ENCODE data around the gene LRRC46. TPM values are rescaled to one million over a fixed set of nuclear protein-coding genes. Genes with fewer than 3 reads are reported as not detected.

LRRC46 gene
- total and polyA plus RNA-seq, 2 of the 13 experiments (the other 11 are each of a cell fraction or from before 2014, with no cell fraction given), result 0.09 TPM

GRCh38 chr17:47850692-47851573, 19.5 kb downstream of the LRRC46 start, which contains the start of gene SP6 (continued):
- peak; percentile 67 for TF ChIP-seq MAX (IDR thresholded peaks at IDR 0.05)
- peak; percentile 29; the same call in 1 of the 2 replicates for TF ChIP-seq ZBTB33 (CRISPR knock-in tag; IDR thresholded peaks at IDR 0.05)
- TF ChIP-seq ZNF576 (CRISPR knock-in tag; IDR thresholded peaks at IDR 0.05), result no peak
- no peak; the same call in none of the 2 replicates for TF ChIP-seq ZFP82 (CRISPR knock-in tag; IDR thresholded peaks at IDR 0.05; ENCODE audit: borderline replicate concordance)
- 0 out of 2 replicates have a peak, but pooled peaks have one; percentile 38 for TF ChIP-seq SP140L (CRISPR knock-in tag; IDR thresholded peaks at IDR 0.05; ENCODE audit: borderline replicate concordance)
- TF ChIP-seq ZBTB26 (CRISPR knock-in tag; IDR thresholded peaks at IDR 0.05; ENCODE audit: borderline replicate concordance), result peak; percentile 17; the same call in 1 of the 2 replicates
- peak; percentile 42; the same call in 1 of the 2 replicates for TF ChIP-seq TGIF2 (CRISPR knock-in tag; IDR thresholded peaks at IDR 0.05)
- TF ChIP-seq HNF1A (IDR thresholded peaks at IDR 0.05; ENCODE audit: low read depth), result no peak
- peak; percentile 27; the same call in 1 of the 2 replicates for TF ChIP-seq HNF1A (CRISPR knock-in tag; IDR thresholded peaks at IDR 0.05; ENCODE audit: borderline replicate concordance)
- TF ChIP-seq HMGXB3 (CRISPR knock-in tag; IDR thresholded peaks at IDR 0.05; ENCODE audit: borderline replicate concordance), result no peak
- TF ChIP-seq NCOR1 (IDR thresholded peaks at IDR 0.05; ENCODE audit: borderline replicate concordance, low read length), result no peak
- no peak for TF ChIP-seq FOXM1 (CRISPR knock-in tag; IDR thresholded peaks at IDR 0.05)
- peak; percentile 81; the same call in 1 of the 2 replicates for TF ChIP-seq MEIS1 (CRISPR knock-in tag; IDR thresholded peaks at IDR 0.05; ENCODE audit: borderline replicate concordance)
- no peak for TF ChIP-seq ZNF782 (CRISPR knock-in tag; IDR thresholded peaks at IDR 0.05; ENCODE audit: borderline replicate concordance)

All from HepG2 (cell line).